CD8-positive, alpha-beta memory T cell (primary cell): ENCODE results near the gene TNIP1. TPM values are rescaled to one million over a fixed set of nuclear protein-coding genes. Genes with fewer than 3 reads are reported as not detected.
A peak's percentile ranks its signal among the peaks of the same experiment; 100 is the strongest.

ENCODE experiments used
- CTCF ChIA-PET: fragments of 350-600 bp; sonication (Branson Sonifier 250); formaldehyde crosslinking; loops from one replicate; lab custom pipeline; 2021; ENCODE audit warnings: antibody characterized with exemption; lab: Charles Lee
- POLR2A ChIA-PET: fragments of 350-600 bp; sonication (Branson Sonifier 250); formaldehyde crosslinking; loops from one replicate; lab custom pipeline; 2021; ENCODE audit warnings: antibody characterized with exemption; lab: Charles Lee
- DNase-seq, 5 donors: peaks; one replicate each; pipeline versions ENCODE4 v3.0.0 to v3.0.0-alpha.2; 2020 to 2022; ENCODE audit warnings: mixed read lengths in 1 of 5
- H3K27ac ChIP-seq: one replicate; pipeline ENCODE4 v1.7.0; 2013; ENCODE audit warnings: low read depth, mild to moderate bottlenecking, low read length, moderate library complexity
- H3K27me3 ChIP-seq: 2 replicates; pipeline ENCODE4 v1.7.0; 2013; ENCODE audit warnings: low read length, mild to moderate bottlenecking; ENCODE audit not compliant: insufficient read depth, poor library complexity, severe bottlenecking
- H3K36me3 ChIP-seq: 2 replicates; pipeline ENCODE4 v1.7.0; 2013; ENCODE audit warnings: mild to moderate bottlenecking, low read length, moderate library complexity; ENCODE audit not compliant: insufficient read depth
- H3K4me1 ChIP-seq: 2 replicates; pipeline ENCODE4 v1.7.0; 2013; ENCODE audit warnings: mild to moderate bottlenecking, low read length, moderate library complexity; ENCODE audit not compliant: insufficient read depth
- H3K4me3 ChIP-seq: 2 replicates; pipeline ENCODE4 v1.7.0; 2013; ENCODE audit warnings: mild to moderate bottlenecking, low read length
- H3K9me3 ChIP-seq: 2 replicates; pipeline ENCODE4 v1.7.0; 2013; ENCODE audit warnings: mild to moderate bottlenecking, low read length
- H3K27ac Mint-ChIP-seq, 8 donors: one replicate each; pipeline ENCODE4 v1.8.0; 2020 to 2021; ENCODE audit warnings: mixed read lengths in 8 of 8, mild to moderate bottlenecking in 6 of 8, inconsistent platforms in 3 of 8, moderate library complexity in 3 of 8
- H3K27me3 Mint-ChIP-seq, 2 donors: one replicate each; pipeline ENCODE4 v1.8.0; 2020 to 2021; ENCODE audit warnings: mixed read lengths in 2 of 2, mild to moderate bottlenecking in 1 of 2, moderate library complexity in 1 of 2
- H3K36me3 Mint-ChIP-seq, 3 donors: one replicate each; pipeline ENCODE4 v1.8.0; 2020 to 2021; ENCODE audit warnings: mixed read lengths in 3 of 3, inconsistent platforms in 1 of 3, mild to moderate bottlenecking in 1 of 3
- H3K4me1 Mint-ChIP-seq, 3 donors: one replicate each; pipeline ENCODE4 v1.8.0; 2020 to 2021; ENCODE audit warnings: mixed read lengths in 3 of 3, inconsistent platforms in 1 of 3, mild to moderate bottlenecking in 1 of 3
- H3K4me3 Mint-ChIP-seq, 7 donors: one replicate each; pipeline ENCODE4 v1.8.0; 2020 to 2021; ENCODE audit warnings: mixed read lengths in 7 of 7, mild to moderate bottlenecking in 6 of 7, moderate library complexity in 4 of 7, inconsistent platforms in 2 of 7
- H3K9me3 Mint-ChIP-seq, 5 donors: one replicate each; pipeline ENCODE4 v1.8.0; 2020 to 2022; ENCODE audit warnings: mixed read lengths in 5 of 5, mild to moderate bottlenecking in 3 of 5, moderate library complexity in 2 of 5, inconsistent platforms in 1 of 5
- polyA plus RNA-seq: library from polyadenylated mRNA; unstranded; fragments of 300-500 nt; fragmentation: Illumina TruSeq; gene quantifications from one replicate; pipeline ENCODE4 v1.2.3, GENCODE V29; 2021
- total RNA-seq, 2 experiments: library from RNA; stranded (reverse); gene quantifications; one replicate each; pipeline ENCODE4 v1.2.3, GENCODE V29; 2021

The TNIP1 gene
- total and polyA plus RNA-seq, 3 experiments from 2014 or later, result 62.4 to 213 (median 212) TPM

DNA sequence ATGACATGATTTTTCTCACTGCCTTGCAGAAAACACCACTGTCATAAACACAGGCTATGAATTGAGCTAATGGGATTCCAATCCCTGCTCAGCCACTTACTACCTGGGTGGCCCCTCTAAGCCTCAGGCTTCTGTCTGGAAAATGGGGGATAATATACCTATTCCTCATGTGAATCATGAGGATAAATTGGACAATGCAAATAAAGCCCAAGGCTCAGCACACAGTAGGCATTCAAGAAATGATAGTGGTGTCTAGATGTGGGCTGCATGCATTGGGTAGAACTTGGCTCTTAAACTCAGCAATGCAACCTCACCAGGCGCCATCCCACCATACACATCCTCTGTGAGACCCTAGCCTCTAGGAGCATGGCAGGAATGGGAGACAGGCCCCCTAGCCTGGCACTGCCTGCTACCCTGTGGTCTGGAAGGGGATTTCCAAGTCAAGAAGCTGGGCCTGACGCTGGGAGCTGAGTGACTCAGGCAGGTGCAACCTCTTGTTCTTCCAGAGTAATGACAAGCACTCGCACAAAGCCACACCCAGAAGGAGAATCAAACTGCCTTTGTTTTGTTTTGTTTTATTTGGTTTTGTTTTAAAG lies 2.3 kb upstream of the TNIP1 start:
- peak overlapping the region; percentile 68 to 97 (median 90) for H3K27ac Mint-ChIP-seq
- peak in 4 of 5 donors; percentile 22 to 76 (median 46) for DNase-seq
- peaks cover 1 to 18% (median 2%) of the 10 kb centered on the region in 3 donors for H3K36me3 Mint-ChIP-seq
- Histone ChIP-seq H3K9me3 (no peaks in the 10 kb centered on the region), H3K27ac (no peak overlapping the region), H3K4me1 (peaks cover 79% of the 10 kb centered on the region), H3K4me3 (no peak overlapping the region), H3K36me3 (no peaks in the 10 kb centered on the region), H3K27me3 (no peaks in the 10 kb centered on the region)
- H3K4me3 Mint-ChIP-seq, result peak overlapping the region; percentile 12 to 96 (median 86)
- POLR2A ChIA-PET, result interaction anchor here (1.0 to 1.4 kb wide), 2 partner anchors 15 kb away, joined by 3 to 5 read pairs; no protein-coding TSS in a partner anchor
- CTCF ChIA-PET, result interaction anchor here (0.9 to 5.0 kb wide), 7 partner anchors 10 to 383 kb away, joined by 3 to 40 read pairs (median 4); partner anchors contain the start of gene RBM22
- H3K9me3 Mint-ChIP-seq, result no peaks in the 10 kb centered on the region
- no peaks in the 10 kb centered on the region for H3K27me3 Mint-ChIP-seq
- peaks cover 69 to 87% (median 82%) of the 10 kb centered on the region in 3 donors for H3K4me1 Mint-ChIP-seq

DNA sequence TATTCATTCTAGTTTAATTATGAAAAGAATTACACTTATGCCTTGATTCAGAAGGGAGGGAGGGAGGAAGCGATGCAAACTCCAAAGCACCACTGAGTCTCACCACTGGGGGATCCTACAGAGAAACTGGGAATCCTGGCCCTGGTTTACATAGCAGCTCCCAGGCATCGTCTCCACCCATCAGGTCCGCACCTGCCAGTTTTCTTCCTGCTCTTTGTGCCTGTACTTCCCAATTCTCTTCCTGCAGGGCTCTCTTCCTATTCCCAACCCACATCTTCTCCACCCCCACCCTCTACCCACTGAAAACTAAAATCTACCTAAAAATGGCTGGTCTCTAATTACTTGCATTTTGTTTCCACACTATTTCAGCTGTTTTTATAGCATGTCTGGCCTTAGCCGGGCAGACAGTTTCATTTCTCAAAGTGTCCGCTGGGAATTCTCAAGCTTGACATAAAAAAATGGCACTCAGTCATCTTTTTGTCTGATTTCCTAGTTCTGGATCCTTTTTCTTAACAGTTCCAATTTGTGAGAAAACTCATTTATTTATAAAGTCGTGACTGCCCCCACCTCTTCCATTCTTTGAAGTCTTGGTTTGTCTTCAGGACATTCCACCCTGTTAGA lies 1.6 kb upstream of the TNIP1 start:
- Mint-ChIP-seq H3K4me3 (peak overlapping the region; percentile 14 to 96 (median 86)), H3K27me3 (no peaks in the 10 kb centered on the region), H3K9me3 (no peaks in the 10 kb centered on the region), H3K27ac (peak overlapping the region in 7 of 8 donors; percentile 82 to 98 (median 96)), H3K4me1 (peaks cover 73 to 91% (median 86%) of the 10 kb centered on the region in 3 donors), H3K36me3 (peaks cover 6 to 26% (median 6%) of the 10 kb centered on the region in 3 donors)
- DNase-seq, result peak in 1 of 5 donors; percentile 26
- Histone ChIP-seq H3K4me1 (peaks cover 84% of the 10 kb centered on the region), H3K27me3 (no peaks in the 10 kb centered on the region), H3K4me3 (no peak overlapping the region), H3K27ac (peak overlapping the region; percentile 97), H3K36me3 (peaks cover 2% of the 10 kb centered on the region), H3K9me3 (no peaks in the 10 kb centered on the region)
- CTCF ChIA-PET, result interaction anchor here (0.8 to 5.0 kb wide), 8 partner anchors 14 to 36 kb away, joined by 3 to 40 read pairs (median 5); no protein-coding TSS in a partner anchor
- POLR2A ChIA-PET, result interaction anchor here (0.5 to 1.6 kb wide), 3 partner anchors 11 to 107 kb away, joined by 5 to 6 read pairs (median 6); no protein-coding TSS in a partner anchor

DNA sequence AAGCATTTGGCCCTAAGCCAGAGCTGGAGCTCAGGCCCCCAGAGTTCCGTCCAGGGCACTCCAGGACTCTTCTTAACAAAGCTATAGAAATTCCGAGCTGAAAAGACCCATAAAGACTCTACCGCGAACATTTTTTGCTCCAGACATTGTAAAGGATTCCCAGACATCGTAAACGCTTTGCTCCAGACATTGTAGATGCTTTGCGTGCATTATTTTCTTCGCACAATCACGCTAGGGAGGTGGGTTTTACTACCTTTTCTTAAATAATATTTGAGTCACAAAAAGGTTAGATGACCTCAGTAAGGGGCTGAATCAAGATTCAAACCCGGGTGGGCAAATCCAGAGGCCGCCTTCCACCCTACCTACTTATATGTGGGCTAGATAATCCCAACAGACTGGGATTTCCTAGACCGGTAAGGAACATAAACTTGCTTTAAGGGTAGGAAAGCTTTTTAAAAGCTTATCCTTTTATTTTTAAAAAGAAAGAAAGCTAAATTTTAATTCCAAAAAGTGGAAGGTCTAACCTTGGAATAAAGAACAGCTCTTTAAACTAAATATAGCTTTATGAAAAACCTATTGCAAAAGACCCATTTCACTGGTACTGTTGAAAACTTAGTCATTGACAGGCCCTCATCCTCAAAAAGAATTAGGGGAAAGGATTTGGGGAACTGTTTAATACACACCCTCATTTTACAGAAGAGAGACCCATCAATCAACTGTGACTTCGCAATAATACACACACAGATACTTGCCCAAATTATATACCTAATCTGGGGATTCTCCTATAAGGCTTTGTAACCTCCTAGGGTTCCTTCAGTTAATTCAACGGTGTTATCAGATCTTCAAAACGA lies 822 bp upstream of the TNIP1 start:
- H3K36me3 ChIP-seq, result peaks cover 8% of the 10 kb centered on the region
- no peaks in the 10 kb centered on the region for H3K9me3 Mint-ChIP-seq
- ChIA-PET CTCF (interaction anchor here (0.8 to 5.0 kb wide), 8 partner anchors 8 to 44 kb away, joined by 3 to 40 read pairs (median 4); no protein-coding TSS in a partner anchor), POLR2A (interaction anchor here (1.0 to 2.1 kb wide), 5 partner anchors 9 to 142 kb away, joined by 3 to 8 read pairs (median 5); partner anchors contain the start of gene CCDC69)
- H3K36me3 Mint-ChIP-seq, result peaks cover 6 to 34% (median 10%) of the 10 kb centered on the region in 3 donors
- peaks cover 84% of the 10 kb centered on the region for H3K4me1 ChIP-seq
- no peaks in the 10 kb centered on the region for H3K27me3 ChIP-seq
- peak overlapping the region; percentile 82 to 99 (median 96) for H3K27ac Mint-ChIP-seq
- peaks cover 74 to 91% (median 86%) of the 10 kb centered on the region in 3 donors for H3K4me1 Mint-ChIP-seq
- H3K27ac ChIP-seq, result peak overlapping the region; percentile 97
- no peak for DNase-seq
- H3K27me3 Mint-ChIP-seq, result no peaks in the 10 kb centered on the region
- peak overlapping the region; percentile 83 to 96 (median 89) for H3K4me3 Mint-ChIP-seq
- peak overlapping the region; percentile 93 for H3K4me3 ChIP-seq
- no peaks in the 10 kb centered on the region for H3K9me3 ChIP-seq

DNA sequence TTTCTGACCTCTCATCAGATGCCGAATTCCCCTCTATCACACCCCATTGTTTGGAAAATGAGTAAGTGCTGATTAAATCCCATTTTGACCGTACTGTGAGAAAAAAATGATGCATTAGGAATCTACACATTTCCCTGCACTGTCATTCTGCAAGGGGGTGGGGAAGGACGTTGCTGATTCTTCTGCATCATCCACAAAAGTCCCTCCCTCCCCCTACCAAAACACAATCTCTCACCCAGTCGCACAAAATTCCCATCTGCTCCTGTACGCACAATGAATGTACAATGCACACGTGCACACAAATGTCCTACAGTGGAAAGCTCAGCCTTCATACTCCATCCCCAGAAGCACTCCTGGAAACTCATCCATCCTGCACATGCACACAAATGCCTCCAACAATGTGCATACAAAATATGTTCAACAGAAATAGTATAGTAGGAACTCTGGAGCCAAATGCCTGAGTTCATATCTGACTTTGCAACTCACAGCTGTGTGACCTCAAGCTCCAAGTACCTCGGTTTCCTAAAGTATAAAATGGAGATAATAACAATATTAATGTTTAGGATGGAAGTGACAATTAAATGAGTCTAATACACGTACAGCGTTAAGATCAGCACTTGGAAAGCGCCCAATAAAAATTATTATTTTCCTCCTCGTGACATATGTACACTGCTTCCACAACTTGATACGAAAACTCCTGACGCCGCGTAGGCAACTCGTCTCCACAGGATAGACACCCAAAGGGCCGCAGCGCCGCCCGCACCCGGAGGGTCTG lies 809 bp downstream of the TNIP1 start:
- H3K27me3 Mint-ChIP-seq, result no peaks in the 10 kb centered on the region
- ChIA-PET CTCF (interaction anchor here (1.4 to 5.0 kb wide), 4 partner anchors 9 to 46 kb away, joined by 3 to 40 read pairs (median 8); no protein-coding TSS in a partner anchor), POLR2A (interaction anchor here (1.1 to 2.1 kb wide), 4 partner anchors 10 to 144 kb away, joined by 3 to 8 read pairs (median 4); partner anchors contain the start of gene CCDC69)
- H3K4me3 Mint-ChIP-seq, result peak overlapping the region; percentile 81 to 95 (median 87)
- DNase-seq, result peak in 1 of 5 donors; percentile 8
- H3K27ac Mint-ChIP-seq, result peak overlapping the region; percentile 82 to 99 (median 95)
- H3K4me3 ChIP-seq, result peak overlapping the region; percentile 93
- H3K36me3 Mint-ChIP-seq, result peaks cover 6 to 49% (median 21%) of the 10 kb centered on the region in 3 donors
- H3K4me1 ChIP-seq, result peaks cover 83% of the 10 kb centered on the region
- peaks cover 75 to 90% (median 86%) of the 10 kb centered on the region in 3 donors for H3K4me1 Mint-ChIP-seq
- no peaks in the 10 kb centered on the region for H3K9me3 ChIP-seq
- peaks cover 8% of the 10 kb centered on the region for H3K36me3 ChIP-seq
- no peaks in the 10 kb centered on the region for H3K9me3 Mint-ChIP-seq
- no peaks in the 10 kb centered on the region for H3K27me3 ChIP-seq
- peak overlapping the region; percentile 97 for H3K27ac ChIP-seq

DNA sequence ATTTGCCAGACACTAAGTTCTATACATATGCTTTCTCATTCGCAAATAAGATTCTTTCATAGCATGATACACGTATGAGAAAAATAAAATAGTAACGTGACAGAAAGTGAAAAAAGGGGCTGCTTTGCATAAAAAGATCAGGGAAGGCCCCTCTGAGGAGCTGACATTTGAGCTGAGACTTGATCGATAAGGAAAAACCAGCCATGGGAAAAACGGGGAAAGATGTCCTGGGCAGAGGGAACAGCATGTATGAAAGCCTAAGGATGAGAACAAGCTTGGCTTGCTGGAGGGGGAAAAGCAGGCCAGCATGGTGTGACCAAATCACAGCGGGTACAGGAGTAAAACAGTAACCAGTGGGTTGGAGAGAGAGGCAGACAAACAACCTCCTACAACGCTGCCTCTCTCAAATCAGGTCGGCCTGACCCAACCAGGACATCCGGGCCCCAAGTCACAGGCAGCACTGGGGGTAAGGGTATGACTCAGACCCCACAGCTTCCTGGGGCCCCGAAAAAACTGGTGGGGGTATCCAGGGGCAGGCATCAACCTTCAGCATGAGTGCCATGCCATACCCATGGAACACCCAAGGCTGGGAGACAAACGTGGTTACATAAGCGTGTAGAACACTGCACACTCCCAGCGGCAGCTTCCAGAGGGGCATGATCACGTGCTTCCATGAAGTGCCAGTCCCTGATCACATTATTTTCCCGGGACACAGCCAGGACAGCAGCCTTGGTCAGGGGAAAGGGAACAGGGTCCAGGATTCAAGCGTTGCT lies 2.2 kb downstream of the TNIP1 start:
- H3K27ac Mint-ChIP-seq, result peak overlapping the region; percentile 82 to 99 (median 95)
- peaks cover 75 to 86% (median 79%) of the 10 kb centered on the region in 3 donors for H3K4me1 Mint-ChIP-seq
- H3K36me3 Mint-ChIP-seq, result peaks cover 6 to 54% (median 21%) of the 10 kb centered on the region in 3 donors
- H3K4me3 ChIP-seq, result peak overlapping the region; percentile 51
- no peaks in the 10 kb centered on the region for H3K27me3 Mint-ChIP-seq
- POLR2A ChIA-PET, result interaction anchor here (0.5 kb wide), 2 partner anchors 15 to 17 kb away, joined by 3 to 4 read pairs; no protein-coding TSS in a partner anchor
- H3K27ac ChIP-seq, result peak overlapping the region; percentile 62
- peak overlapping the region; percentile 81 to 95 (median 87) for H3K4me3 Mint-ChIP-seq
- H3K9me3 Mint-ChIP-seq, result no peaks in the 10 kb centered on the region
- peaks cover 75% of the 10 kb centered on the region for H3K4me1 ChIP-seq
- no peaks in the 10 kb centered on the region for H3K27me3 ChIP-seq
- peak in 4 of 5 donors; percentile 51 to 84 (median 61) for DNase-seq
- CTCF ChIA-PET, result interaction anchor here (0.7 to 5.0 kb wide), 7 partner anchors 10 to 86 kb away, joined by 3 to 40 read pairs (median 3); no protein-coding TSS in a partner anchor
- peaks cover 8% of the 10 kb centered on the region for H3K36me3 ChIP-seq
- H3K9me3 ChIP-seq, result no peaks in the 10 kb centered on the region

DNA sequence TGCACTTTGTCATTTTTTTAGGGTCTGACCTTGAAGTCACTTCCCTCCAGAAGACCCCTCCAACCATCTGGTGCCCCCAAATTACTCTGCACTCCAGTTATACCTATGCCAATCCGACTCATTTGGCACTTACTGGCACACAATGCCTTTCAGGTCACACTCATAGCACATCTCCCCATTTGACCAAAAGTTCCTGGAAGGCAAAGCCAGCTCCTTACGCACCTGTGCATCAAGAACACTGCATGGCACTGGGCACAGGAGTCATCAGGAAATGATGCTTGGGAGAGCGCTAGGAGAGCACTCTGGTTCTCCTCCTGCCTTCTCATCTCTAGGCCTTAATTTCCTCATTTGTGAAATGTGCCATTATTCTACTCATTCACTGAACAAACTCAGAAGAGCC lies 2.9 kb downstream of the TNIP1 start:
- peaks cover 6 to 59% (median 21%) of the 10 kb centered on the region in 3 donors for H3K36me3 Mint-ChIP-seq
- Histone ChIP-seq H3K27ac (peak overlapping the region; percentile 13), H3K36me3 (peaks cover 8% of the 10 kb centered on the region), H3K4me1 (peaks cover 68% of the 10 kb centered on the region), H3K27me3 (no peaks in the 10 kb centered on the region), H3K4me3 (peak overlapping the region; percentile 20), H3K9me3 (no peaks in the 10 kb centered on the region)
- H3K27ac Mint-ChIP-seq, result peak overlapping the region; percentile 82 to 99 (median 95)
- peak overlapping the region; percentile 81 to 95 (median 87) for H3K4me3 Mint-ChIP-seq
- H3K4me1 Mint-ChIP-seq, result peaks cover 72 to 86% (median 77%) of the 10 kb centered on the region in 3 donors
- ChIA-PET CTCF (interaction anchor here (0.8 to 5.0 kb wide), 5 partner anchors 10 to 87 kb away, joined by 3 to 40 read pairs (median 3); no protein-coding TSS in a partner anchor), POLR2A (no interaction called here)
- H3K27me3 Mint-ChIP-seq, result no peaks in the 10 kb centered on the region
- no peaks in the 10 kb centered on the region for H3K9me3 Mint-ChIP-seq
- DNase-seq, result peak in 1 of 5 donors; percentile 30
